AG09309 (cell line): ENCODE results near the gene C12orf56.
"Not testable (repeated sequence)": the region's sequence is repeated elsewhere in the genome, so short reads cannot be mapped to it uniquely, and the experiment has no call there.

Source experiments
- DNase-seq: peaks from one replicate; pipeline ENCODE4 v3.0.0-alpha.2; 2010; ENCODE audit warnings: low read depth
- H3K4me3 ChIP-seq: 2 replicates; pipeline ENCODE4 v1.5.1; 2011; ENCODE audit warnings: mild to moderate bottlenecking, low read depth, low read length, moderate library complexity; ENCODE audit not compliant: control insufficient read depth
- TF ChIP-seq, protein P1 (sequence below): IDR thresholded peaks from 2 replicates; pipeline ENCODE4 v1.5.1; 2011; ENCODE audit warnings: mild to moderate bottlenecking, low read depth, low read length, inconsistent platforms; ENCODE audit not compliant: insufficient read depth, control insufficient read depth; ENCODE audit errors: missing control alignments

C12orf56 gene

DNA sequence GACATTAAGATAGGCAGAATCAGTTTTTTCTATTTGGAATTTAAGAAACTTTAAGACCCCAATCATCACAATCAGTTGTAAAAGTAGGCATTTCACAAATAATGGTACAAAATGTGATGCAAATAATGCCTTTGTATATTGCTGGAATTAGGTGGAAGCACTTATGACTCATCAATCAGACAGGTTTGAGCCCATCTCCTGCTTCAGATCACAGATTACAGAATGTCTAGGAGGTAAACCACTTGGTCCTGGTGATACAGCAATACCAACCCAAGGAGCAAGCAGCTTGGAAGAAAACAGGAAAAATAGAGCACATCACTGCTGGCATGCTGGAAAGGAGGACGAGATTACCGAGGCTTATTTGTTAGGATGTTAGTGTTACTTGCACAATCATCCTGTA is 57.6 kb downstream of the C12orf56 start:
- DNase-seq, result no peak
- H3K4me3 ChIP-seq, result no peak overlapping the region
- TF ChIP-seq, protein P1, sequence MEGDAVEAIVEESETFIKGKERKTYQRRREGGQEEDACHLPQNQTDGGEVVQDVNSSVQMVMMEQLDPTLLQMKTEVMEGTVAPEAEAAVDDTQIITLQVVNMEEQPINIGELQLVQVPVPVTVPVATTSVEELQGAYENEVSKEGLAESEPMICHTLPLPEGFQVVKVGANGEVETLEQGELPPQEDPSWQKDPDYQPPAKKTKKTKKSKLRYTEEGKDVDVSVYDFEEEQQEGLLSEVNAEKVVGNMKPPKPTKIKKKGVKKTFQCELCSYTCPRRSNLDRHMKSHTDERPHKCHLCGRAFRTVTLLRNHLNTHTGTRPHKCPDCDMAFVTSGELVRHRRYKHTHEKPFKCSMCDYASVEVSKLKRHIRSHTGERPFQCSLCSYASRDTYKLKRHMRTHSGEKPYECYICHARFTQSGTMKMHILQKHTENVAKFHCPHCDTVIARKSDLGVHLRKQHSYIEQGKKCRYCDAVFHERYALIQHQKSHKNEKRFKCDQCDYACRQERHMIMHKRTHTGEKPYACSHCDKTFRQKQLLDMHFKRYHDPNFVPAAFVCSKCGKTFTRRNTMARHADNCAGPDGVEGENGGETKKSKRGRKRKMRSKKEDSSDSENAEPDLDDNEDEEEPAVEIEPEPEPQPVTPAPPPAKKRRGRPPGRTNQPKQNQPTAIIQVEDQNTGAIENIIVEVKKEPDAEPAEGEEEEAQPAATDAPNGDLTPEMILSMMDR, result no peak

DNA sequence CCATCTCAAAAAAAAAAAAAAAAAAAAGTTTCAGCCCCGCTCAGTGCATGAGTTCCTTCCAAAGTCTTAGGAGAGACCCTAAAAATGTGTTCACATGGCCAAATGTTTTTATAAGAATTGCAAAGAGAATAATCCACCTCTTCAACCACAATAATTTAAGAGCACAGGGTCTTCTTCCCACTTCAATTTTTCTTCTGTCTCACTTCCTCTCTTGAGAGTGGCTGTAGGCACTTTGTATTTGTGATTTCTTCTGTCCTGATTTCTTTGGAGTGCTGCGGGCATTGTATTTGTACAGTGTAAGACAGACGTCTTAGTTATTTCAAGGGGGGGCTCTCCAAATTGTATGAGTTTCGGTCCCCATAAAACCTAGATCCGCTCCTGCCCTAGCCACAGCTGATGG is 58.3 kb downstream of the C12orf56 start:
- TF ChIP-seq, protein P1, result no peak
- no peak overlapping the region for H3K4me3 ChIP-seq
- no peak for DNase-seq

DNA sequence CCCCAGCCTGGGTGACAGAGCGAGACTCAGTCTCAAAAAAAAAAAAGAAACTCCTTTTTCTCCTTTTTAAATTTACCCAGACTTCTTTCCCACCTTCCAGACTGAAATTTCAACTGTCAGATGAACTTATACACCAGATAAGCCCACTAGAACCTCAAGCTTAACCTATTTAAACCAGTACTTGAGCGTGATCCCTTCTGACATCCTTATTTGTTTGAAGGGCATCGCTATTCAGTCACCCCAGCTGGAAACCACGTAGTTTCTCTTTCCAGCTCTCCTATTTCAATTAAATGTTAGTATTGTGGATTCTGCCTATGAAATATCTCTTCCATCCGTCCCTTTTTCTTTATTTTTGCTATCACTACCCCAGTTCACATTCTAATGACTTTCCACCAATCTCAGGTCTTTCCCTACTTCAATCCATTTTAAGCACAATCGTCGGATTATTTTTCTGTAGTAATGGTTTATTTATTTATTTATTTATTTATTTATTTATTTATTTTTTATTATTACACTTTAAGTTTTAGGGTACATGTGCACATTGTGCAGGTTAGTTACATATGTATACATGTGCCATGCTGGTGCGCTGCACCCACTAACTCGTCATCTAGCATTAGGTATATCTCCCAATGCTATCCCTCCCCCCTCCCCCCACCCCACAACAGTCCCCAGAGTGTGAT is 61.4 kb downstream of the C12orf56 start:
- H3K4me3 ChIP-seq, DNase-seq: not testable (repeated sequence)

DNA sequence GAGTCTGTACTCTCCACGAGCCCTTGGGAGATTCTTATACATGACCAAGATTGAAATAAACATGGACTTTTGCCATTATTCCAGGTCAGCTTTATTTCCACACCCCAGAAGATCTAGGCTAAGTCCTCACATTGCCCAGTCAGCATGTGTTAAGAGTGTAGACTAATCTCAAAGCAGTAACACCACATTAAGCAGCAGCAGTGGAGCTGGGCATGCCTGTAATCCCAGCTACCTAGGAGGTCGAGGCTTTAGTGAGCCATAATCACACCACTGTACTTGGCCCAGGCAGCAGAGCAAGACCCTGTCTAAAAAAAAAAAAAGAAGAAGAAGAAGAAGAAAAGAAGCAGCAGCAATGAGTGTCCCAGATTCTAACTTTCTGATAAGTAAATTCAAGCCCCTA is 65.5 kb downstream of the C12orf56 start:
- TF ChIP-seq, protein P1, result no peak
- H3K4me3 ChIP-seq, result no peak overlapping the region
- DNase-seq, result no peak

DNA sequence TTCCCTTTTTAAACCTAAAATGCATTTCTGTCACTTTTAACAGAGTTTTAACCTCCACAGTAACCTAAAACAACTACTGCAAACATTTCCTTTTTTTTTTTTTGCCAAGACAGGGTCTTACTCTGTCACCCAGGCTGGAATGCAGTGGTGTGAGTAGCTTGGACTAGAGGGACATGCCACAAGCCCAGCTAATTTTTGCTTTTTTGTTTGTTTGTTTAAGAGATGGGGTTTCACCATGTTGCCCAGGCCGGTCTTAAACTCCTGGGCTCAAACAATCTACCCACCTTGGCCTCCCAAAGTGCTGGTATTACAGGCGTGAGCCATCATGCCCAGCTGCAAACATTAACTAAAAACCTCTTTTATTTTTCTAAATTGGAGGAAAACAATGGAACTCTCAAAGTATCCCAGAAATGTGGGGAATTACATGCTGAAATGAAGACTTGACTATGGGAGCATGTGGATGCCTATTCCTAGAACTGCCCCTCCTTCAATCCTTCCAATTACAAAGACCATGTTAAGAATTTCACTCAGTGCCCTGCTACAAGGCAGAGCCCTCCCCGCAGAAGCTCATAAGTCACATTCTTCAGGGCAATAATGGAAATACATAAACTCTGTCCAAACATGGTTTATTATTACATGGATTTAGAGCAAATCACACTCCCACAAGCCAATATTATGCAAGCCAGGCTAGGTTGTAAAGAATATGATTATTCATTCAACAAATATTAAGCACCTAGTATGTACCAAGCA is 66.9 kb downstream of the C12orf56 start:
- TF ChIP-seq, protein P1, result no peak
- H3K4me3 ChIP-seq, result no peak overlapping the region
- no peak for DNase-seq

DNA sequence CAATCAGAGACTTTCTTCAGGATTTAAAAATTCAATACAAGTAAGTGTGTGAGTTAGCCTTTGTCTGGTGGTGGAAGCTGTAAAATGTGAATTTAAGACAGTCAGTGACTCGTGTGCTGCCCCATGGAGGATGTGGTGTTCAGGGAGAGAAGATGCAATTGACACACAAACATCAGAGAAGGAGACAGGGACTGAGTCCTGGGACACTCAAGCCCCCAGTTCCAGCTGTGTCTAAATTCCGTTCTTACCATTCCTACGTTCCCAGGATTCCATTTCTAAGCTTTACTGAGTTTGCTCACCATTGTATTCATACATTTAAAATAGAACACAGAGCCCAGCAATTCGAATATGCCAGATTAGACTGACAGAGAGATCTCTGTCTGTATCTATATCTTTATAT is 67.6 kb downstream of the C12orf56 start:
- H3K4me3 ChIP-seq, result no peak overlapping the region
- TF ChIP-seq, protein P1, result no peak
- no peak for DNase-seq

DNA sequence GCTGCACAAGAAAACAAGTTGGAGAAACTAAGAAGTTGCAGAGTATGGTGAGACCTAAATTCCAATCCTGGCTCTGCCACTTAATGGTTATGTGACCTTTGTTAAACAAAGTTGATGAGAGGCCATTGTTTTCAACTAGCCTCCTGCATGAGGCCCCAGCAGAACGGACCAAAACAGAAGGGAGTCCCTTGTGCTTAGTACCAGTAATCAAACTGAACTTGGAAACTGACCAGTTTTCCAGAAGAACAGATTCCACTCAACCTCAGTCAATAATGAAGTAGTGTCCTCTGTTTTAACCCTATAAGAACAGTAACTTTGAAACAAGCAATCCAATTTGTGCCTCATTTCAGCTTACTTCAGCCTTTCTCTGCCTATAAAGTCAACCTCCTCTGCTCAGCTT is 69.9 kb downstream of the C12orf56 start:
- no peak for DNase-seq
- TF ChIP-seq, protein P1, result no peak
- H3K4me3 ChIP-seq, result no peak overlapping the region

DNA sequence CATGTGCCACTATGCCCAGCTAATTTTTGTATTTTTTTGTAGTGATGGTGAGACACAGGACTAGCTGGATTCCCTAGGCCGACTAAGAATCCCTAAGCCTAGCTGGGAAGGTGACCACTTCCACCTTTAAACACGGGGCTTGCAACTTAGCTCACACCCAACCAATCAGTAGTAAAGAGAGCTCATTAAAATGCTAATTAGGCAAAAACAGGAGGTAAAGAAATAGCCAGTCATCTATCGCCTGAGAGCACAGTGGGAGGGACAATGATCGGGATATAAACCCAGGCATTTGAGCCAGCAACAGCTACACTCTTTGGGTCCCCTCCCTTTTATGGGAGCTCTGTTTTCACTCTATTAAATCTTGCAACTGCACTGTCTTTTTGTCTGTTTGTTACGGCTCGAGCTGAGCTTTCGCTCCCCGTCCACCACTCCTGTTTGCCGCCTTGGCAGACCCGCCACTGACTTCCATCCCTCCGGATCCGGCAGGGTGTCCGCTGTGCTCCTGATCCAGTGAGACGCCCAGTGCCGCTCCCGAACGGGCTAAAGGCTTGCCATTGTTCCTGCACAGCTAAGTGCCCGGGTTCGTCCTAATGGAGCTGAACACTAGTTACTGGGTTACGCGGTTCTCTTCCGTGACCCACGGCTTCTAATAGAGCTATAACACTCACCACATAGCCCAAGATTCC is 70.9 kb downstream of the C12orf56 start:
- not testable (repeated sequence) for H3K4me3 ChIP-seq, DNase-seq
